Hypothalamus (tissue), 51 donors: ENCODE data around the gene ZXDC.

ENCODE experiments used
- DNase-seq, 51 donors: peaks; one replicate each; lab custom pipeline; 2025; lab: John Stamatoyannopoulos, UW

ZXDC gene

GRCh38 chr3:126419886-126420786 is 55.6 kb downstream of the ZXDC start:
- no peak for DNase-seq

- no peak for DNase-seq
Measured at GRCh38 chr3:126419151-126419703, 56.5 kb downstream of the ZXDC start.

GRCh38 chr3:126418661-126419131 is 57.0 kb downstream of the ZXDC start:
- DNase-seq = no peak

GRCh38 chr3:126417981-126418530 is 57.6 kb downstream of the ZXDC start:
- no peak for DNase-seq

GRCh38 chr3:126417515-126417914 is 58.2 kb downstream of the ZXDC start:
- no peak for DNase-seq

- no peak for DNase-seq
Measured at GRCh38 chr3:126416943-126417342, 58.7 kb downstream of the ZXDC start.

- DNase-seq = no peak
Measured at GRCh38 chr3:126415661-126416591, 59.8 kb downstream of the ZXDC start.

- no peak for DNase-seq
Measured at GRCh38 chr3:126414961-126415660, 60.6 kb downstream of the ZXDC start.

GRCh38 chr3:126414406-126414805 is 61.3 kb downstream of the ZXDC start:
- DNase-seq = no peak

- no peak for DNase-seq
Measured at GRCh38 chr3:126413693-126414080, 62.0 kb downstream of the ZXDC start.

GRCh38 chr3:126412841-126413692 is 62.6 kb downstream of the ZXDC start:
- DNase-seq = no peak

- no peak for DNase-seq
Measured at GRCh38 chr3:126408099-126408498, 67.6 kb downstream of the ZXDC start.

GRCh38 chr3:126407412-126408044 is 68.2 kb downstream of the ZXDC start:
- no peak for DNase-seq

GRCh38 chr3:126406389-126407296 is 69.0 kb downstream of the ZXDC start:
- no peak for DNase-seq

- no peak for DNase-seq
Measured at GRCh38 chr3:126402666-126403302, 72.9 kb downstream of the ZXDC start.

- no peak for DNase-seq
Measured at GRCh38 chr3:126402178-126402577, 73.5 kb downstream of the ZXDC start.

GRCh38 chr3:126401611-126402160 is 74.0 kb downstream of the ZXDC start:
- DNase-seq = no peak
